Fibroblast of upper back skin (primary cell): ENCODE measurements around the gene UBE2D4.
"Not testable (repeated sequence)": the region's sequence is repeated elsewhere in the genome, so short reads cannot be mapped to it uniquely, and the experiment has no call there.

Source experiments
- DNase-seq: peaks from one replicate; pipeline ENCODE4 v3.0.0-alpha.2; 2013

The UBE2D4 gene

GRCh38 chr7:43925984-43926797 lies at the start of gene UBE2D4:
UBE2D4 (plus strand) TSS chr7:43926436; CDS start chr7:43926533, 97 bp downstream.
- DNase-seq, result peak; percentile 38

- DNase-seq, result no peak
Observed at GRCh38 chr7:43876976-43877745, 49.1 kb upstream of the UBE2D4 start.

GRCh38 chr7:43877968-43878864 lies 48.0 kb upstream of the UBE2D4 start:
- DNase-seq, result no peak

DNA sequence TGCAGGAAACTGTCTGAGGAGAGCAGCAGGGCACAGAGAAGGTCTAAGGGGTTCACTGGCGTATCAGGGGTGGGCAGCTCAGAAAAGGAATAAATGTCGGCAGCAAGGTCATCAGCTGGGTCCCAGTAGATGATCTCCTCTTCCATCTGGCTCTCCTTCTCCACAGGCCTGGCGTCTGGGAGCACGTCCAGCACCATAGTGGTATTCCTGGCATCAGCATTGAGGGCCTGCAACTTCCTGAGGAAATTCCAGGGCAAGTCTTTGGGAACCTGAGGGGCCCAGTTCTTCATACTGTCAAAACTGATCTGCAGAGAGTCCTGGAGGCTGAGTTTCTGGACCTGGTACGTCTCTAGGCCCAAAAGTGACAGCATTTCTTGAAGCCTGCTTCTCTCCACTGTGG lies 47.4 kb upstream of the UBE2D4 start:
- DNase-seq, result peak; percentile 25

GRCh38 chr7:43879477-43879876 lies 46.8 kb upstream of the UBE2D4 start:
- DNase-seq, result peak; percentile 57

DNA sequence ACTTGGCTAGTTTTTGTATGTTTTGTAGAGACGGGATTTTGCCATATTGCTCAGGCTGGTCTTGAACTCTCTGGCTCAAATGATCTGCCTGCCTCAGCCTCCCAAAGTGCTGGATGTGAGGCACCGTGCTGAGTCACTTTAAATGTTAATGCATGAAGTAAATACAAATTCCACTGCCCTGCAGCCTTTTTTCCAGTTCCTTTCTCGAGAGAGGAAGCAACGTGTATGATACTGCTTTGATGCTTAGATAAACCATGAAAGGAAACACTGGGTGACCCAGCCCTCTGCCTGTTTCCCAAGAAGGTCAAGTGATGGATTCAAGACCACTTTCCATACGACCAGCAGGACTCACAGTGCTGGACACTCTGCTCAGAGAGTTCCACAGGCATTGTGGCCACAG lies 45.6 kb upstream of the UBE2D4 start:
- DNase-seq, result no peak

DNA sequence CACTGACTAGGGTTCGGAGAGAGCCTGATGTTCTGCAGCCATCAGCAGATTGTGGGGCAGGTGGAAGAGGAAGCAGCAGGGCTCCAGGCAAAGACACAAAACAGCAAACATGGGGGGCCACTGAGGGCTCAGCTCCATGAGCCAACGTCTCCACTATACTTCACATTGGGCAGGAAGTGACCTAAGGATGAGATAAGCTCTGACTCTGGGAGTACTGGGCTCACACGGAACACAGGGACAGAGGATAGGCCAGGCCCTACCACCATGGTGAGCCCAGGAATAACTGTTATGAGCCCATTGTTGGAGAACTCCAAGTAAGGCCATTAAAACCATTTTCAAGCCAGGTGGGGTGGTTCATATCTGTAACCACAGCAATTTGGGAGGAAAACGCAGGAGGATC lies 42.0 kb upstream of the UBE2D4 start:
- DNase-seq, result no peak

DNA sequence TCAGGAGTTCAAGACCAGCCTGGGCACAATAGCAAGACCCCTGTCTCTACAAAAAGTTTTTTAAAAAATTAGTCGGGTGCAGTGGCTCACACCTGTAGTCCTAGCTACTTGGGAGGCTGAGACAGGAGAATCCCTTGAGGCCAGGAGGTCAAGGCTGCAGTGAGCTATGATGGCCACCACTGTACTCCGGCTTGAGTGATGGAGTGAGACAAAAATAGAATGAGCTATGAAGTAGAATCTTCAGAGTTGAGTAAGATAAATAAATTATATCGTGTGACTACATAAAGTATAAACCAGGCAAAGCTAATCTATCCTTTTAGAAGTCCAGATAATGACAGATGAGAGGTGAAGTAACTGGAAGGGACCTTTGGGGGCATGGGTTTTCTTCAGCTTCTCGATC lies 41.6 kb upstream of the UBE2D4 start:
- DNase-seq, result no peak

DNA sequence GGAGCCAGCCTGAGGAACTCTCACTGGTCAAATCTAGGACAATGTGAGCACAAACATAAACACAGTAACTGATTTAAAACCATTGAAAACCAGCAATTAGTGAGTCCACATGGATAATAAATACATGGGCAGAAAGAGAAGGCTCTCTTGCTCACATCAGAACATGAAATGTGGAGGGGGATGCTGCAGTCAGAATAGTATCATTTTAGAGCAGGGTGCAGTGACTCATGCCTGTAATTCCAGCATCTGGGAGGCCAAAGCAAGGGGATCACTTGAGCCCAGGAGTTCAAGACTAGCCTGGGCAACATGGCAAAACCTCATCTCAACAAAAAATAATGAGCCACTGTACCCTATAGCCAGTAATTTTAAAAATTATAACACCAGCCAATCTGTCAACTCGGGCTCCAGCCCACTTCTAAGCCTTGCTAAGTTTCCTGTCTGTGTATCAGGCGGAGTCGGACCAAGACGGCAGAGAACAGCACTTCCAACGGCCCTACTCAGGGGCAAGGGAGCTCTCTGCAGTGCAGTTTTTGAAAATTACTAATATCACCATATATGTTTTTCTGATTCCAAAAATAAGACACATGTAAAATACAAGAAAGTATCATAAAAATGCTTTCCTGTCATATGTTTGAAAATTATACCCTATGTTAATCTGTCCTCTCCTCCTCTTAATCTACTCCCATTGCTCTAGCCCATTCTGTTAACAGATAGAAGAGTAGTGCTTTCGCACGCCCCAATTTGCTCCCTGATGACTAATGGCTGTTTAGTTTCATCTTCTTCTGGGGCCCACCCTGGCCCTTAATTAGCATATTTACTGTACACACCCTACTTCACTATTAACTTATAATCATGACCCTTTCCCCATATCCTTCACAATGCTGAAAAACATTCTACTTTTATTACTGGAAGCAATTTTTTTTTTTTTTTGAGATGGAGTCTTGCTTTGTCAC lies 37.0 kb upstream of the UBE2D4 start:
- peak; percentile 40 for DNase-seq

DNA sequence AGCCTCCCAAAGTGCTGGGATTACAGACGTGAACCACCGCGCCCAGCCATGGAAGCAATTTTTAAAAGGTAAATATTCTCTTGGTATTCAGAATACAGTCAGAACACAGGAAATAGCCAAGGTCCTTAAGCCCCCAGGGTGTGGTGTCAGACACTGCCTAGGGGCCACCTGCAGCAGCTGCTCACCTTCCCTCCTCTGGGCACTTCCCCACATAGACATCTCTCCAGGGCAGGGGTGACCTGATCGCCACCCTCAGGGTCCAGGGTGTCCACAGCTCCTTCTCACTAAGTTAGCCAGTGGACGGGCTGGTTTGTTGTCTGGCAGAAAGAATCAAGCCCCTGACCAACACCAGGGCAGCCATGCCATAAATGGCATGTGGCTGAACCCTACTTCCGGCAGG lies 35.8 kb upstream of the UBE2D4 start:
- no peak for DNase-seq

DNA sequence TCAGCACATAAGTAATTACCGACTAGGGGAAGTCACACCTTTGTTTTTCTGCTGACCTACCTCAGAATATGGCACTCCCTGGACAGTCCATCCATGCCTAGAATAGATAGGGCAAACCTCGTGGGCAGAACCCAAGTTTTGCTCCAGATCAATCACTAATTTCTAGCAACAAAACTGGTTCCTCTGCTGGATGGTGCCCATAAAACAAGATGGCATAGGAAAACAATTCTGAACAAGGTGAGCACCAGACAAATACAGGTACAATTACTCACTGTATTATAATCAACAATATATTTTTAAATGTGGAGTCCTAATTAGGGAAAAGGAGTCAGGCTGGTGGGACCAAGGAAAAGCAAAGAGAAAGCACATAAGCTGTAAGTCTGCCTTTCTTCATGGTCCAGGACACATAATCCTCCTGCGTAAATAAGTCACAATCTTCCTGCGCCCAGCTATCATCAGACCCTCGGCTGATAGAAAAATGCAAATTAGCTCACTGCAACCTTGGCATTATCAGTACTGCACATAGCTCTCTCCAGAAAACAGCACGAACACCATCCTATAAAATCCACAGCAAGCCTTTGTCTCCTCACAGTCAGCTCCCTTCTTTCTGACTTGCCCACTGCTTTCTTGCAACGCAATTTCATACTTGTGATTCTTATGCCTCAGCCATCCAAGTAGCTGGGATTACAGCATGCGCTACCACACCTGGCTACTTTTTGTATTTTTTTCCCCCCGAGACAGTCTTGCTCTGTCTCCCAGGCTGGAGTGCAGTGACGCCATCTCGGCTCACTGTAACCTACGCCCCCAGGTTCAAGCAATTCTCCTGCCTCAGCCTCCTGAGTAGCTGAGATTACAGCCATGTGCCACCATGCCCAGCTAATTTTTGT lies 34.9 kb upstream of the UBE2D4 start:
- DNase-seq, result no peak

DNA sequence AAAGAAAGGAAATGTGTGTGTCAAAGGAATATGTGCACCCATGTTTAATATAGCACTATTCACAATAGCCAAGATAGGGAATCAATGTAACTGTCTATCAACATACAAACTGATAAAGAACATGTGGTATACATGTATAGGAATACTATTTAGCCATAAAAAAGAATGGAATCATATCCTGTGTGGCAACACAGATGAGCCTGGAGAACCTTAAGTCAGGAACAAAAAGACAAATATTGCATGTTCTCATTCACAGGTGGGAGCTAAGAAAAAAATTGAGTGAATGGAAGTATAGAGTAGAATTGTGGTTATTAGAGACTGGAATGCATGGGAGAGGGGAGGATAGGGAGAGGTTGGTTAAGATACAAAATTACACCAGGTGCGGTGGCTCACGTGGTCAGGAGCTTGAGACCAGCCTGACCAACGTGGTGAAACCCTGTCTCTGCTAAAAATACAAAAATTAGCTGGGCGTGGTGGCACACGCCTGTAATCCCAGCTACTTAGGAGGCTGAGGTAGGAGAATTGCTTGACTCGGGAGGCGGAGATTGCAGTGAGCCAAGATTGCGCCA lies 30.3 kb upstream of the UBE2D4 start:
- DNase-seq, result no peak

DNA sequence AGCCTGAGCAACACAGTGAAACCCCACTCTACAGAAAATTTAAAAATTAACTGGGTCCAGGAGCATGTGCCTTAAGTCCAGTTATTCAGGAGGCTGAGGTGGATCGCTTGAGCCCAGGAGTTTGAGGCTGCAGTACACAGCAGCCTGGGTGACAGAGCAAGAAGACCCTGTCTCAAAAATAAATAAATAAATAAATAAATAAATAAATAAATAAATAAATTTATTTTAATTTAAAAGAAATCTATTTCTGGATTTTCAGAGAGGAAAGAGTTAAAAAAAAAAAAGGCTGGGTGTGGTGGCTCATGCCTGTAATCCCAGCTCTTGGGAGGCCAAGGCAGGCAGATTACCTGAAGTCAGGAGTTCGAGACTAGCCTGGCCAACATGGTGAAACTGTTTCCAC lies 27.7 kb upstream of the UBE2D4 start:
- not testable (repeated sequence) for DNase-seq

GRCh38 chr7:43902542-43903054 lies 23.6 kb upstream of the UBE2D4 start:
- no peak for DNase-seq

DNA sequence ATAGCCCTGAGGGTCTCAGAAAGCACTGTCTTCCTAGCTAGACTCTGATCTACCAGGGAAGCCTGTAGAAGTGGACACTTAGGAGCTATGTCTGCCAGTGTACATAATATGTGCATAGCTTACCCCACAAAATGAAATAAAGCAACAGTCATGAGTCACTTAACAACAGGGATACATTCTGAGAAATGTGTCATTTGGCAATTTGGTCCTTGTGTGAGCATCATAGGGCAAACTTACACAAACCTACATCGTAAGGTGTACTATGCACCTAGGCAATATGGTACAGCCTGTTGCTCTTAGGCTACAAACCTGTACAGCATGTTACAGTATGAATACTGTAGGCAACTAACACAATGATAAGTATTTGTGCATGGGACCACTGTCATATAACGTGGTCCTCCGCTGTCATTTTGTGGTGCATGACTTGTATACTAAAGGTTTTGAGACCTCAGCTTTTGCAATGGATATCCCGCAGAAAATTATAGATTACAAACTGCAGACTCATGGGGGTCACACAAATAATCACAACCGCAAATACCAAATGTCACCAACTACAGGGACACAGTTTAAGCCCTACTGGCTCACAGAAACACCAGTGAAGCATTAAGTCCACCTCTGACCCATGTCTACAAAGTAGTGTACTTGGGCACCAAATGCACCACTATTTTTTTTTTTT lies 21.6 kb upstream of the UBE2D4 start:
- peak; percentile 22 for DNase-seq

- no peak for DNase-seq
Observed at GRCh38 chr7:43905209-43905946, 20.9 kb upstream of the UBE2D4 start.

DNA sequence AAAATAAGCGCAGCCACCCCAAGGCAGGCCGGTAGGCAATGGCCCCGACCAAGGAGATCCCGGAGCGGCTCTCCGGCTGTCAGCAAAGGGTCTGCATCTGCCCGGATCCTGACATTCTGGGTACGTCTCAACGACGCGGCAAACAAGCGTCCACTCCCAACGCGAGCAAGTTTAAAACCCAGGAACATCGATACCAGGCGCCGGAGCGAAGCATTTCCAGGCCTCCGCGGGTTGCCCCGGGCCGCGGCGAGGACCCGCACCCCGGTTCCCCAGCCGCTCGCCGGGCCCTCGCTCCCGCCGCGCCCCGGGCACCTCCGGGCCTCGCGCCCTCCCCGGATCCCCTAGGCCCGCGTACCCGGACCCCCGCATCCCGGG lies 20.3 kb upstream of the UBE2D4 start:
- peak; percentile 26 for DNase-seq

- DNase-seq, result peak; percentile 27
Observed at GRCh38 chr7:43906331-43907010, 19.8 kb upstream of the UBE2D4 start, which contains the start of gene URGCP. URGCP (minus strand) TSS chr7:43906596; CDS start chr7:43906575, 21 bp downstream.
